Measurements from ENCODE around the gene MCAM. TPM values are rescaled to one million over a fixed set of nuclear protein-coding genes. Genes with fewer than 3 reads are reported as not detected.
A peak's percentile ranks its signal among the peaks of the same experiment; 100 is the strongest.

Gene MCAM
- total RNA-seq, 1 donor from 2014 or later = 1,105 TPM

- no peak for DNase-seq (ENCODE audit: low read depth)
- TF ChIP-seq CTCF (conservative IDR thresholded peaks at IDR 0.05; ENCODE audit: low read depth, low read length) = no peak
- peak overlapping the region; percentile 76 for H3K4me3 ChIP-seq (ENCODE audit: low read depth, low read length)
These were observed 2.2 kb downstream of the MCAM start for GRCh38 chr11:119314726-119315125.

- no peak for TF ChIP-seq CTCF (conservative IDR thresholded peaks at IDR 0.05; ENCODE audit: low read depth, low read length)
- no peak overlapping the region for H3K4me3 ChIP-seq (ENCODE audit: low read depth, low read length)
- DNase-seq (ENCODE audit: low read depth) = no peak
These were observed 6.3 kb downstream of the MCAM start for GRCh38 chr11:119310682-119311052.

- no peak for DNase-seq (ENCODE audit: low read depth)
- no peak for TF ChIP-seq CTCF (conservative IDR thresholded peaks at IDR 0.05; ENCODE audit: low read depth, low read length)
- H3K4me3 ChIP-seq (ENCODE audit: low read depth, low read length) = no peak overlapping the region
These were observed 6.8 kb downstream of the MCAM start for GRCh38 chr11:119309953-119310681.

- DNase-seq (ENCODE audit: low read depth) = no peak
- no peak for TF ChIP-seq CTCF (conservative IDR thresholded peaks at IDR 0.05; ENCODE audit: low read depth, low read length)
These were observed 7.5 kb downstream of the MCAM start for GRCh38 chr11:119309411-119309810.

GRCh38 chr11:119307974-119308373 lies 9.0 kb downstream of the MCAM start:
- DNase-seq (ENCODE audit: low read depth) = no peak
- no peak overlapping the region for H3K4me3 ChIP-seq (ENCODE audit: low read depth, low read length)
- no peak for TF ChIP-seq CTCF (conservative IDR thresholded peaks at IDR 0.05; ENCODE audit: low read depth, low read length)

More at GRCh38 chr11:119309411-119309810, 7.5 kb downstream of the MCAM start:
- H3K4me3 ChIP-seq (ENCODE audit: low read depth, low read length) = no peak overlapping the region

- H3K4me3 ChIP-seq (ENCODE audit: low read depth, low read length) = no peak overlapping the region
- TF ChIP-seq CTCF (conservative IDR thresholded peaks at IDR 0.05; ENCODE audit: low read depth, low read length) = peak; percentile 40
- DNase-seq (ENCODE audit: low read depth) = no peak
These were observed 9.7 kb downstream of the MCAM start for GRCh38 chr11:119307219-119307618.

GRCh38 chr11:119306373-119306890 lies 10.5 kb downstream of the MCAM start:
- no peak for TF ChIP-seq CTCF (conservative IDR thresholded peaks at IDR 0.05; ENCODE audit: low read depth, low read length)

More at GRCh38 chr11:119306373-119306890, 10.5 kb downstream of the MCAM start:
- no peak for DNase-seq (ENCODE audit: low read depth)
- H3K4me3 ChIP-seq (ENCODE audit: low read depth, low read length) = no peak overlapping the region

Data from epithelial cell of proximal tubule (primary cell).